Gastrocnemius medialis (tissue), 4 donors: ENCODE results near the gene RBFOX2. TPM values are rescaled to one million over a fixed set of nuclear protein-coding genes. Genes with fewer than 3 reads are reported as not detected.

ENCODE experiments used
- ATAC-seq, 2 donors: fragments of 150-250 bp; one replicate each; pipeline ENCODE4 v1.9.1; 2016
- DNase-seq, 2 donors: peaks; one replicate each; pipeline ENCODE4 v3.0.0-alpha.2; 2019
- H3K27ac ChIP-seq, 4 donors: fragments of 200-600 bp; sonication (generic); 1 replicate in 1 of 4; 2 replicates in 3 of 4; pipeline ENCODE4 v1.5.1; 2016 to 2018; ENCODE audit warnings: mild to moderate bottlenecking in 2 of 4, moderate library complexity in 1 of 4
- H3K27me3 ChIP-seq, 3 donors: fragments of 200-600 bp; sonication (generic) in 2 of 3; 1 replicate in 1 of 3; 2 replicates in 2 of 3; pipeline versions ENCODE4 v1.5.1 to v1.6.0; 2016 to 2019; ENCODE audit warnings: mild to moderate bottlenecking in 1 of 3, moderate library complexity in 1 of 3
- H3K36me3 ChIP-seq, 2 donors: fragments of 200-600 bp; sonication (generic) in 1 of 2; one replicate each; pipeline ENCODE4 v1.5.1; 2017 to 2018
- H3K4me1 ChIP-seq, 2 donors: fragments of 200-600 bp; sonication (generic) in 1 of 2; one replicate each; pipeline ENCODE4 v1.5.1; 2016 to 2017; ENCODE audit warnings: mild to moderate bottlenecking in 2 of 2
- H3K4me3 ChIP-seq, 4 donors: fragments of 200-600 bp; sonication (generic) in 3 of 4; 1 replicate in 1 of 4; 2 replicates in 3 of 4; pipeline ENCODE4 v1.5.1; 2016 to 2019; ENCODE audit warnings: mild to moderate bottlenecking in 2 of 4
- H3K9me3 ChIP-seq, 3 donors: fragments of 200-600 bp; sonication (generic) in 2 of 3; 1 replicate in 1 of 3; 2 replicates in 2 of 3; pipeline ENCODE4 v1.5.1; 2016 to 2019
- POLR2A ChIP-seq, 2 donors: fragments of 450-650 bp; IDR thresholded peaks; one replicate each; pipeline ENCODE4 v1.6.1; 2017; ENCODE audit warnings: antibody characterized with exemption in 2 of 2, mild to moderate bottlenecking in 2 of 2, moderate library complexity in 2 of 2
- in situ Hi-C, 4 donors: fragments of 200-750 bp; cut with MboI; loops; one replicate each; pipeline versions ENCODE4 v1.15.0 to v1.8.0; 2017; ENCODE audit warnings: low sequenced_read_pairs in 4 of 4
- intact Hi-C: fragments of 100-400 bp; cut with DNase I; formaldehyde crosslinking; loops from one replicate; pipeline ENCODE4 v1.15.1; 2023; ENCODE audit warnings: low total_unique reads
- total RNA-seq, 4 donors: library from RNA; depleted of rRNA; stranded (reverse); fragments of >200 nt; gene quantifications; one replicate each; pipeline versions ENCODE4 v1.1.0 to v1.2.3, GENCODE V29; 2016
- TF ChIP-seq, protein P1 (sequence below), 5 experiments: fragments of 450-650 bp in 3 of 5; fragments of 200-600 bp in 2 of 5; sonication (generic) in 2 of 5; IDR thresholded peaks in 4 of 5; conservative IDR thresholded peaks in 1 of 5; 1 replicate in 4 of 5; 2 replicates in 1 of 5; pipeline ENCODE4 v1.5.1; 2016 to 2019; ENCODE audit warnings: antibody characterized with exemption in 5 of 5, mild to moderate bottlenecking in 3 of 5, moderate library complexity in 3 of 5

Gene RBFOX2
- total RNA-seq, 4 donors from 2014 or later, result 26.0 to 32.1 (median 28.6) TPM

DNA sequence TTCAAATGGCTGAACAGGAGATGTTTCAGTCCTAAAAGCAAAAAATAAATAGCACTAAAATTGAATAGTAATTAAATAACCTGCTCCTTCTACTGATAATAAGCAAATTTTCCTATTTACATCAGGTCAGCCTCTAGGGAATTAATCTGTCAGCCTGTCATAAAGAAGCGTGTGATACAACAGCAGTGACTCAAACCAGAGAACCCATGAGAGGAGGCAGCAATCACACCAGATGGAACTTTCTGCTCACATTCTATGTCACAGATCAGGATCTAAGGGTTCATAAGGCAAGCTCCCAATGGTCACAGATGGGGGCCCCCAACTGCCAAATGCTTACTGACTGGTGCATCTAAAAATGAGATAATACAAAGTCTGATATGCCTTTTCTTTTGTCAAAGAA is 41.1 kb downstream of the RBFOX2 start:
- TF ChIP-seq POLR2A (IDR thresholded peaks at IDR 0.05), result no peak
- TF ChIP-seq, protein P1, sequence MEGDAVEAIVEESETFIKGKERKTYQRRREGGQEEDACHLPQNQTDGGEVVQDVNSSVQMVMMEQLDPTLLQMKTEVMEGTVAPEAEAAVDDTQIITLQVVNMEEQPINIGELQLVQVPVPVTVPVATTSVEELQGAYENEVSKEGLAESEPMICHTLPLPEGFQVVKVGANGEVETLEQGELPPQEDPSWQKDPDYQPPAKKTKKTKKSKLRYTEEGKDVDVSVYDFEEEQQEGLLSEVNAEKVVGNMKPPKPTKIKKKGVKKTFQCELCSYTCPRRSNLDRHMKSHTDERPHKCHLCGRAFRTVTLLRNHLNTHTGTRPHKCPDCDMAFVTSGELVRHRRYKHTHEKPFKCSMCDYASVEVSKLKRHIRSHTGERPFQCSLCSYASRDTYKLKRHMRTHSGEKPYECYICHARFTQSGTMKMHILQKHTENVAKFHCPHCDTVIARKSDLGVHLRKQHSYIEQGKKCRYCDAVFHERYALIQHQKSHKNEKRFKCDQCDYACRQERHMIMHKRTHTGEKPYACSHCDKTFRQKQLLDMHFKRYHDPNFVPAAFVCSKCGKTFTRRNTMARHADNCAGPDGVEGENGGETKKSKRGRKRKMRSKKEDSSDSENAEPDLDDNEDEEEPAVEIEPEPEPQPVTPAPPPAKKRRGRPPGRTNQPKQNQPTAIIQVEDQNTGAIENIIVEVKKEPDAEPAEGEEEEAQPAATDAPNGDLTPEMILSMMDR (IDR thresholded peaks at IDR 0.05 in 4 of 5, conservative IDR thresholded peaks at IDR 0.05 in 1 of 5), result no peak
- H3K27ac ChIP-seq, result no peak overlapping the region
- no peaks in the 10 kb centered on the region for H3K36me3 ChIP-seq
- in situ Hi-C loops (no loop called here), intact Hi-C loops (no loop called here)
- no peak for ATAC-seq
- no peaks in the 10 kb centered on the region for H3K27me3 ChIP-seq
- H3K9me3 ChIP-seq, result no peaks in the 10 kb centered on the region
- DNase-seq, result no peak
- H3K4me3 ChIP-seq, result no peak overlapping the region
- peaks cover 16 to 30% of the 10 kb centered on the region in 2 donors for H3K4me1 ChIP-seq

DNA sequence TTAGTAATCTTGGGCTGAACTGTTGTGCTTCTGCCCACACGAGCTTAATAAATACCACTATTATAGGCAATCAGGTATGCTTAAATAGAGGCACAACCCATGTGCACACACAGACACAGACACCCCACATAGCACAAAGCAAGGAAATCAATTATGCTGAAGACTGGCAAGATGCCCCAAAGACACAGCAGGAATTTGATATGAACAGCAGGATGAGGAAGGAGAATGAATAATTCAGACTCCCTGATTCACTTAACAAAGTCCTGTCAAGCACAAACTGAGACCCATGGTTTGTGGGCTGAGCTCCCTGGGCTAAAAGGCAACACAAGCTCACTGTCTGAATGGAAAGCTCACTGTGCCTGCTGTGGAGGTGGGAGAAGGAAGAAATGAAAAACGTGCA is 42.5 kb downstream of the RBFOX2 start:
- in situ Hi-C loops, result no loop called here
- TF ChIP-seq, protein P1 (IDR thresholded peaks at IDR 0.05 in 4 of 5, conservative IDR thresholded peaks at IDR 0.05 in 1 of 5), result no peak
- TF ChIP-seq POLR2A (IDR thresholded peaks at IDR 0.05), result no peak
- intact Hi-C loops, result no loop called here
- H3K4me3 ChIP-seq, result no peak overlapping the region
- H3K27me3 ChIP-seq, result no peaks in the 10 kb centered on the region
- no peaks in the 10 kb centered on the region for H3K36me3 ChIP-seq
- ATAC-seq (no peak), DNase-seq (no peak)
- no peak overlapping the region for H3K27ac ChIP-seq
- H3K9me3 ChIP-seq, result no peaks in the 10 kb centered on the region
- peaks cover 16 to 30% of the 10 kb centered on the region in 2 donors for H3K4me1 ChIP-seq

DNA sequence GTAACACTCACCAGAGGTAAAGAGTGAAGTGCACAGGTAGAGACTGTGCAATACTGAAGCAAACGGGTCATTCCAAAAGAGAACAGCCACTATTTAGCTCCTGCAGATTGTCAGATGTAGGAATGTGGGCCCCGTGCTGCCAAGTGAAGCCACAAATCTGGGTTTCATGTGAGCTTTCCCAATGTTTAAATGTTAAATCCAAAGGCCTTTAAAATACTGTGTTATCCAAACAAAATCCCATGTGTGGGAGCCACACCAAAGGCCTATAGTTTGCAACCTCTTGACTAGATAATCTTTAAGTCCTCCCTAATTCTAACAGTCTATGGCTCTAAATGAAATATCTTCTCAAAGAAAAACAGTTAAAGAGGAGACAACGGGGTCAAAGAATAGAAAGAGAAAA is 43.3 kb downstream of the RBFOX2 start:
- H3K4me1 ChIP-seq, result peaks cover 16 to 34% of the 10 kb centered on the region in 2 donors
- TF ChIP-seq POLR2A (IDR thresholded peaks at IDR 0.05), result no peak
- TF ChIP-seq, protein P1 (IDR thresholded peaks at IDR 0.05 in 4 of 5, conservative IDR thresholded peaks at IDR 0.05 in 1 of 5), result no peak

DNA sequence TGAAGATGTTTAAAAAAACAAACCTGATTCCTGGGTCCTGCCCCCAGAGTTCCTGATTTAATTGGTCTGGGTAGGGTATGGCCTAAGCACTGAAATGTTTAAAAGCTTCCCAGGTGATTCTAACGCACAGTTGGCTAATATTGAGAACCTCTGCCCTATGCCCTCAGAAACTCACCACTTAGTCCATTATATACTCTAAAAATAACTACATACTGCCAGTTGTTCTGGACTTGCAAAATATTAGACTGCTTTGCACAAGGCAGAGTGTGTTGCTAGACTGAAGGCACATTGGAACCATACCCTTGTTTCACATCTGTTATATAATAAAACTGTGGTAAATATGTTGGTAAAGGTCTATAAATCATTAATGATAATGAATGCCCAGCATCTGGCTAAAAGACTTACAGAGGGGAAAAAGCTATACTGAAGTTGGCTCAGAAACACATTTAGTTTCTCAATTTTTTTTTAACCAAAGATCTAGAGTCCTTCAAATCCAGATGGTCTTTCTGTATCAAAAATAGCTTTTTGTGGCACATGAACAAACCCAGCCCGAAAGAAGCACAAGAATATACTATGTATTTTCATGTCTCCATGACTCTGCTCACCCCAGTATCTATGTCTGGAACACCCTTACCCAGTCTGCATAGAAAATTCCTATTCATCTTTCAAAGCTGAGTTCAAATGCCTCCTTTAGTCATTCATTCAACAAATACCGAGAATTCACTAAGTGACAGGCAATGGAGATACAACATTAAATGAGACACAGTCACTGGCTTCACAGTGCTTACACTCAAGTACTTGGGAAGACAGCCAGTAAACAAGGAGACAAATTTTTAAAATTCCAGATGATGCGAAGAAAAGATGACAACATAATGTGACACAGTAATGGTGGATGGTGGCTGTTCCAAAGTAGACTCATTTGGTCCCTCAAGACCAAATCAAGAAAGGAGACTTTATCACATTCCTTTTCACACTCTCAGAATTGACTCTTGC is 44.1 kb downstream of the RBFOX2 start:
- ATAC-seq, result no peak
- no peaks in the 10 kb centered on the region for H3K9me3 ChIP-seq
- no peak for TF ChIP-seq POLR2A (IDR thresholded peaks at IDR 0.05)
- TF ChIP-seq, protein P1 (IDR thresholded peaks at IDR 0.05 in 4 of 5, conservative IDR thresholded peaks at IDR 0.05 in 1 of 5), result no peak
- no peak for DNase-seq
- H3K36me3 ChIP-seq, result no peaks in the 10 kb centered on the region
- no peaks in the 10 kb centered on the region for H3K27me3 ChIP-seq
- in situ Hi-C loops (no loop called here), intact Hi-C loops (no loop called here)
- no peak overlapping the region for H3K4me3 ChIP-seq
- peaks cover 16 to 37% of the 10 kb centered on the region in 2 donors for H3K4me1 ChIP-seq
- no peak overlapping the region for H3K27ac ChIP-seq

More for the DNA sequence above, 43.3 kb downstream of the RBFOX2 start:
- ATAC-seq, result no peak
- H3K27ac ChIP-seq, result no peak overlapping the region
- H3K36me3 ChIP-seq, result no peaks in the 10 kb centered on the region
- in situ Hi-C loops (no loop called here), intact Hi-C loops (no loop called here)
- DNase-seq, result no peak
- H3K4me3 ChIP-seq, result no peak overlapping the region
- no peaks in the 10 kb centered on the region for H3K27me3 ChIP-seq
- H3K9me3 ChIP-seq, result no peaks in the 10 kb centered on the region
